BE2C (cell line): ENCODE results near the gene TCP11.

Experiments
- DNase-seq: peaks from one replicate; pipeline ENCODE4 v3.0.0-alpha.2; 2020
- H3K27me3 ChIP-seq: fragments of 250-450 bp; sonication (Bioruptor Pico); 2 replicates; pipeline ENCODE4 v1.5.1; 2020; ENCODE audit warnings: mild to moderate bottlenecking
- H3K36me3 ChIP-seq: fragments of 250-450 bp; sonication (Bioruptor Pico); 2 replicates; pipeline ENCODE4 v1.5.1; 2020; ENCODE audit warnings: mild to moderate bottlenecking
- H3K4me1 ChIP-seq: fragments of 250-450 bp; sonication (Bioruptor Pico); 2 replicates; pipeline ENCODE4 v1.5.1; 2020
- H3K4me3 ChIP-seq: 2 replicates; pipeline ENCODE4 v1.5.1; 2011; ENCODE audit warnings: low read depth, low read length
- H3K9me3 ChIP-seq: fragments of 250-450 bp; sonication (Bioruptor Pico); 2 replicates; pipeline ENCODE4 v1.5.1; 2020
- CTCF ChIP-seq: IDR thresholded peaks from 2 replicates; pipeline ENCODE4 v1.5.1; 2012; ENCODE audit warnings: mild to moderate bottlenecking, low read depth, low read length

Gene TCP11

GRCh38 chr6:35164868-35165267 is 23.7 kb upstream of the TCP11 start:
- no peak overlapping the region for H3K4me3 ChIP-seq
- H3K4me1 ChIP-seq = peaks cover 4% of the 10 kb centered on the region
- DNase-seq = no peak
- no peak for TF ChIP-seq CTCF
- 0 out of 2 replicates have a peak, but pooled peaks cover 2% of the 10 kb centered on the region for H3K9me3 ChIP-seq
- H3K36me3 ChIP-seq = no peaks in the 10 kb centered on the region
- no peaks in the 10 kb centered on the region for H3K27me3 ChIP-seq

- DNase-seq = no peak
- TF ChIP-seq CTCF = no peak
- Histone ChIP-seq H3K9me3 (0 out of 2 replicates have a peak, but pooled peaks cover 2% of the 10 kb centered on the region), H3K36me3 (no peaks in the 10 kb centered on the region), H3K4me3 (no peak overlapping the region), H3K27me3 (no peaks in the 10 kb centered on the region), H3K4me1 (peaks cover 4% of the 10 kb centered on the region)
These were observed 23.1 kb upstream of the TCP11 start for GRCh38 chr6:35164277-35164676.

GRCh38 chr6:35163836-35164235 is 22.7 kb upstream of the TCP11 start:
- H3K36me3 ChIP-seq = no peaks in the 10 kb centered on the region
- peaks cover 4% of the 10 kb centered on the region for H3K4me1 ChIP-seq
- H3K4me3 ChIP-seq = no peak overlapping the region
- H3K9me3 ChIP-seq = 0 out of 2 replicates have a peak, but pooled peaks cover under 1% of the 10 kb centered on the region
- no peak for DNase-seq
- TF ChIP-seq CTCF = no peak
- no peaks in the 10 kb centered on the region for H3K27me3 ChIP-seq

DNA sequence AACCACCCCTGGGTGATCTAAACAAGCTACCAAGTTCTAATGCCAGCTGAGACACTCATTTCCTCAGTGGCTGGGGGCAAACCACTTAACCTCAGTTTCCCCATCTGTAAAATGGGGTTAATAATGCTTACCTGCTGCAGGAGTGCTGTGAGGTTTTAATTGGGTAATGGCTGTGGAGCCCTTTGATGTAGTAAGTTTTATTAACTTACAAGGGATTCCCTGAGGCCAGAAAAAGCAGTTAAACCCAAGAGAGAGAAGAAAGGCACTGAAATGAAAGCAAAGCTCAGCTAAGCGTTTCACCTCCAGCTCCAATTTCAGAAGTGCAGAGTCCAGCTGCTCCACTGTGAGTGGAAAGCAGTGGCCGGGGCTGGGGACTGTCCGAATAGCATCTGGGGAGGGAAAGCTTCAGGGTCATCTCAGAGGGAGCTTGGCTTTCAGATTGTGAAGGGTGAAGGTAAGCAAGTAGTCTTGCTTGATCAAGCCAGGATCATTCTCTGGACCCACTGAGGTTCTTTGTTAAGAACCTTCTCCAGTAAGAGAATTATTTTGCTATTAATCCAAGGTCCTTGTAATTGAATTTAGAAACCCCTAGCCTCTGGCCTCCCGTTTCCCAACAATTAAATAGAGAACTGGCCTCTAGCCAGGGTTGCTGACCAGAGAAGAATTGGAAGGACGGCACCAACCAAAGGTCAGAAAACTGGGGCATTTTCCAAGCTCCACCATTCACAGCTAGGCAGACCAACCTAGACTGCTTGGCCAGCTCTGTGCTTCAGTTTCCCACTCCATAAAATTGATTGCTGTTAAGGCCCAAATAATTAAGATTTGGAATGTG is 20.9 kb upstream of the TCP11 start:
- no peak for TF ChIP-seq CTCF
- Histone ChIP-seq H3K4me3 (no peak overlapping the region), H3K36me3 (no peaks in the 10 kb centered on the region), H3K4me1 (peaks cover 4% of the 10 kb centered on the region), H3K27me3 (no peaks in the 10 kb centered on the region; the same call in 1 of the 2 replicates), H3K9me3 (no peaks in the 10 kb centered on the region)
- no peak for DNase-seq

DNA sequence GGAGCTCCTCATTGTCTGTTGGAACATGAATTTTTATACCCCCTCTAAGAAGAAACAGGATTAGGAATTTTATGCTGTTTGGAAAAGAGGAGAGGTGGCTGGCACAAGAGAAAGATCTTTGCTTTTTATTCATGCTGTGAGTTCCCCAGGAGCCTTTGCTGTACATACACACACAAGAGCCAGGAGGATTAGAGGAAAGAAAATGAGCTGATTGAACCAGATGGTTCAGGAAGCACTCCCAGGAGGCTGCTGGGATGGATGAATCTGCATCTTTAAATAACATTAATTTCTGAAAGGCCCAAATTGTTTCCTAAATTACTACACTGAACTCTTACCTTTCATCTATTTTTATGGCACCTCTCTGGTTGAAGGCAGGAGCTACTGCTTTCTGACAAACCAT is 20.1 kb upstream of the TCP11 start:
- H3K4me1 ChIP-seq = peaks cover 4% of the 10 kb centered on the region
- H3K36me3 ChIP-seq = no peaks in the 10 kb centered on the region
- no peaks in the 10 kb centered on the region for H3K9me3 ChIP-seq
- no peak for TF ChIP-seq CTCF
- DNase-seq = no peak
- H3K27me3 ChIP-seq = no peaks in the 10 kb centered on the region; the same call in 1 of the 2 replicates
- H3K4me3 ChIP-seq = no peak overlapping the region

DNA sequence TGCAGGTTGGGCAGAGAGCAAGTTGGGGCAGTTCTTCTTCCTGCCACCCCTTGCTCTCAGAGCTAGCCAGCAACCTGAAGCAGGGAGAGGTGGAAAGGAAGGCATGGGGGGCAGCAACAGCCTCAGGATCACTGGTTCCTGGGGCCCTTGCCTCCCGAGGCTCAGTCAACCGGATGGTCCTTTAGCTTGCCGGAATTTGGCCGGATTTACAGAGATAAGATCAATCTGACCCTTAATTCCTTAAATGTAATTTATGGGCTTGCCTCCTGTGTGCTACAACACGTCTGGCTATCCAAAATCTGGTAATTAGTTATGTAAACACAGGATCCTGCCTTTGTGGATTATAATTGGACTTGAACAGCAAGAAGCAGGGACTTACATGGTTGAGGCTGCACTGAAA is 19.5 kb upstream of the TCP11 start:
- TF ChIP-seq CTCF = no peak
- Histone ChIP-seq H3K36me3 (no peaks in the 10 kb centered on the region), H3K27me3 (no peaks in the 10 kb centered on the region; the same call in 1 of the 2 replicates), H3K9me3 (no peaks in the 10 kb centered on the region), H3K4me1 (peaks cover 4% of the 10 kb centered on the region), H3K4me3 (no peak overlapping the region)
- DNase-seq = no peak
